ENCODE results near the gene TTC6.

Gene TTC6

DNA sequence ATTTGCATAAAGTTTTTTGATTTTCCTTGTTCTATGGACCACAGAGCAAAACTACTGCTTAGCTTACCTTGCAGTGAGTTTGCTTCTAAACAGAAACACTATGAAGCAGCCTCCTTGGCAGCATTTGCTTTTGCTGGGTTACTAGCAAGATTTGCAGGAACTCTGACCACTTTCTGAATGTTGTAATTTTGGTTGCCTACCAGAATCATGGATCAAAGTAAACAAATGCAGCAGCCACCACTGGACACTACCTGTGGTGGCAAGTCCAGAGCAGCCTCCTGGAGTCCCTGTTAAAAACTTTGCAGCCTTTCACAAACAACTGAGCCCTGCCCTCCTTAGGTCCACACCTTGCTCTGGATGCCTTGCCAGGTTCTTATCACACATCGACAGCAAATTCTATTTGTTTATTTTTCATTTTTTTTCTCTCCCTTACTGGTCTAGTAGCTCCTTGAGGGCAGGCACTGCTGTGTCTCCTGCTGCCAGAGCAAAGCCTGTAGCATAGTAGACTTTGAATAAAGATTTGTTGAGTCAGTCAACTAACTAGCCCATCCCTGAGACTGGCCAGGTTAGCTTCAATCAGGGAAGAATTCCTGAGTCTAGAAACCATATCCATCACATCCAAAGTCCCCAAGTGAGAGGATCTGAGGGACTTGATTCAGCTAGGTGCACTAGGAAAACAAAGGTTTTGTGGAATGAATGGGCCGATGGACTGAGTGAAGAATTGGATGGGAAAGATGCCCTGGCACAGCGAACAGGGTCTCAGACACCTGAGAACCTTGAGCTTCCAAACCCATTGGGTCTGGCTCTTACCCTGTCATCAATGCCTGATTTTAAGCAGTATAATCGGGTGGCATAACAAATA, 5.7 kb downstream of the TTC6 start:
- H3K27ac ChIP-seq = peak overlapping the region; percentile 100
- no peak for TF ChIP-seq CTCF (conservative IDR thresholded peaks at IDR 0.05)

DNA sequence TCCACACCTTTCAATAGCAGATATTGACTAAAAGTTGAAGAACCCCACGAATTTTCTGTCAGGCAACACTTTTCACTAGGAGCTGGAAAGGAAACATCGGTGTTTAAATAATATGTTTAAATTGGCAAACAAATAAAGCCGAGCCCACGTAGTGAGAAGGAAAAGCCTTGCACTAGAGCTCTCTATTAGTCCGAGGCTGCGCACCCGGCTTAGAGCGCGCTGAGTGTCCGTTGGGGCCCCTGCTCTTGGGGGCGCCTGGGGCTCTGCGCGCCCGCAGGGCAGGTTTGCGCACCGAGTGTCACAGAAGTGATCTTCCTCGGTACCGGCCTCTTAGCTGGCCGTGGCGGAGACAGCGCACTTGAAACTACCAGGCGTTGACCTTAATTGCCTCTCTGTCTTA, 6.4 kb downstream of the TTC6 start:
- peak overlapping the region; percentile 100 for H3K27ac ChIP-seq
- no peak for TF ChIP-seq CTCF (conservative IDR thresholded peaks at IDR 0.05)

GRCh38 chr14:37602605-37603453, 7.4 kb downstream of the TTC6 start:
- peak overlapping the region; percentile 100 for H3K27ac ChIP-seq
- no peak for TF ChIP-seq CTCF (conservative IDR thresholded peaks at IDR 0.05)

- TF ChIP-seq CTCF (conservative IDR thresholded peaks at IDR 0.05) = no peak
Observed at GRCh38 chr14:37603688-37604251, 8.3 kb downstream of the TTC6 start.

DNA sequence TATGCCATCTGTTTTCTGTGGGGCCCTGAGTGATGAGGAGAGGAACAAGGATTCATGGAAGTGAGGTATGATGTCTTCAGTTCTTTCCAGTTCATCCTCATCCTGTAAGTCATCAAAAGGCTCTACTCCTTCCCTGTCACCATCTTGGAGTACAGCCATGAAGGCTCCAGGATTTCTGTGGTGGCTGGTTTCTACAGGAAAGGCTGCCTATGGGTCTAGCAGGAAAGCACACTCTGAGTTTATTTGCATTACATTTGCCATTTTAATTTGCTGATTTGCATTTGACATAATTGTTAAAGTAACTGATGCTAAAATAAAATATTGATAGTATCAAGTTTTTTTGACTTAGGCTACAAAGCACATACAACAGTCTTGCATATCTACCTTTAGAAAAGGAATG, 11.2 kb downstream of the TTC6 start:
- no peak for TF ChIP-seq CTCF (conservative IDR thresholded peaks at IDR 0.05)
- peak overlapping the region; percentile 6; the same call in 1 of the 2 replicates for H3K27ac ChIP-seq

More at GRCh38 chr14:37603688-37604251, 8.3 kb downstream of the TTC6 start:
- no peak overlapping the region for H3K27ac ChIP-seq

DNA sequence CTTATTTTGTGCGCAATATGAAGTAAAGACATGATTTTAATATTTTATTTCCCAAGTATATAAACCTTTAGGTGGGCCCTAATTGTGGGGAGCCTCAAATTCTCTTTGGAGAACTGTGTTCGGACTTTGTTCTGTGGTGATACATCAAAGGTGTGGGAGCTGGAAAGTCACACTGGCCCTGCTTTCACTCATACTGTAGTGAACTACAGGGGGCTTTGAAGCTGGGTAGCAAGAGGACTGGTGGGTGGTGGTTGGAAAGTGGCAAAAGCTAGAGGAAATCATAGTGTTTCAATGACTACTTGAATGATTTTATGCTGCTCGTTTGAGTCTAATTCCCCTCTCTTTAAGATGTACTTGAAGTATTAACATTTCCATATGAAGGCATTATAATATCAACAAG, 13.2 kb downstream of the TTC6 start:
- TF ChIP-seq CTCF (conservative IDR thresholded peaks at IDR 0.05) = no peak
- H3K27ac ChIP-seq = no peak overlapping the region

DNA sequence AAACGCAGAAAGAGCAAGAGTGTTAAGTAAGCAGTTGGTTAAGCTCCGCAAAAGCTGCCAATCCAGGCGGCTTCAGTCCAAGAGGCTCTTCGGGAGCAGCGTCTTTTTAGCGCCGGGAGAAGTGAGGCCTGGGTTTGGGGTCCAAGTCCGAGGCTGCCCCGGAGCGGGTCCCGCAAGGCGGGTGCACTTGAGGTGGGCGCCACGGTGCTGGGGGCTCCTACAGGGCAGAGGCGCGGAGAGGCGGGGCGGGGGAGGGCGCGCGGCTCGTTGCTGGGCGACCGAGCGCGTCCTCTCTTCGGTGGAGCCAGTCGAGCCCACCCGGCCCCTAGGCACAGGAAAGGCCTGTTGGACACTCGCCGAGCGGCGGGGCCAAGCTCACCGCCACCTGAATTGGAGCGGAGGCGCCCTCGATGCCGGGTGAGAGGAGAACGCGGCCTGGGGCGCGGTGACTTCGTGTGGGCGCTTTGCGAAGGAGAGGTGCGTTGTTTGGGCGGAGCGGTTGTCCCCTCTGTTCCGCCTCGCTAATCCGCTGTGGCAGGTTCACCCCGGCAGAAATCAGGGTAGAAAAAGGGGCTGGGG, 15.6 kb downstream of the TTC6 start:
- TF ChIP-seq CTCF (conservative IDR thresholded peaks at IDR 0.05) = no peak

More for the DNA sequence above, 15.6 kb downstream of the TTC6 start:
- no peak overlapping the region for H3K27ac ChIP-seq

Measured in VCaP (cell line).